Activated naive CD8-positive, alpha-beta T cell treated with anti-CD3 and anti-CD28 coated beads for 36 hours (primary cell): ENCODE results near the gene ERCC4. TPM values are rescaled to one million over a fixed set of nuclear protein-coding genes. Genes with fewer than 3 reads are reported as not detected.

Experiments used
- DNase-seq: peaks from one replicate; pipeline ENCODE4 v3.0.0; 2021
- H3K27ac Mint-ChIP-seq: one replicate; pipeline ENCODE4 v1.8.0; 2022; ENCODE audit warnings: mild to moderate bottlenecking, moderate library complexity, mixed read lengths
- H3K27me3 Mint-ChIP-seq: one replicate; pipeline ENCODE4 v1.8.0; 2022; ENCODE audit warnings: mild to moderate bottlenecking, mixed read lengths
- H3K36me3 Mint-ChIP-seq: one replicate; pipeline ENCODE4 v1.8.0; 2021; ENCODE audit warnings: mild to moderate bottlenecking, mixed read lengths
- H3K4me1 Mint-ChIP-seq: one replicate; pipeline ENCODE4 v1.8.0; 2021; ENCODE audit warnings: mixed read lengths
- H3K4me3 Mint-ChIP-seq: one replicate; pipeline ENCODE4 v1.8.0; 2022; ENCODE audit warnings: mild to moderate bottlenecking, moderate library complexity, mixed read lengths
- H3K9me3 Mint-ChIP-seq: one replicate; pipeline ENCODE4 v1.8.0; 2022; ENCODE audit warnings: mixed read lengths
- total RNA-seq, 2 experiments: library from RNA; stranded (reverse); gene quantifications; one replicate each; pipeline ENCODE4 v1.2.3, GENCODE V29; 2021

Gene ERCC4
- total RNA-seq, 2 experiments from 2014 or later: 14.0 to 16.3 TPM

- Mint-ChIP-seq H3K27ac (no peak overlapping the region), H3K4me3 (no peak overlapping the region), H3K4me1 (peaks cover 9% of the 10 kb centered on the region), H3K27me3 (no peaks in the 10 kb centered on the region), H3K9me3 (no peaks in the 10 kb centered on the region), H3K36me3 (peaks cover 3% of the 10 kb centered on the region)
- no peak for DNase-seq
Observed at GRCh38 chr16:13926464-13926863, 6.5 kb downstream of the ERCC4 start.

- H3K27me3 Mint-ChIP-seq: no peaks in the 10 kb centered on the region
- no peak overlapping the region for H3K4me3 Mint-ChIP-seq
Observed at GRCh38 chr16:13926891-13927290, 6.9 kb downstream of the ERCC4 start.

GRCh38 chr16:13928646-13929045 lies 8.7 kb downstream of the ERCC4 start:
- no peaks in the 10 kb centered on the region for H3K27me3 Mint-ChIP-seq
- H3K36me3 Mint-ChIP-seq: peaks cover 6% of the 10 kb centered on the region
- H3K4me1 Mint-ChIP-seq: peaks cover 9% of the 10 kb centered on the region
- no peak overlapping the region for H3K4me3 Mint-ChIP-seq
- H3K9me3 Mint-ChIP-seq: no peaks in the 10 kb centered on the region
- no peak for DNase-seq
- H3K27ac Mint-ChIP-seq: no peak overlapping the region

More at GRCh38 chr16:13926891-13927290, 6.9 kb downstream of the ERCC4 start:
- DNase-seq: no peak
- Mint-ChIP-seq H3K9me3 (no peaks in the 10 kb centered on the region), H3K27ac (no peak overlapping the region), H3K4me1 (peaks cover 7% of the 10 kb centered on the region), H3K36me3 (peaks cover 3% of the 10 kb centered on the region)

GRCh38 chr16:13931845-13932244 lies 11.9 kb downstream of the ERCC4 start:
- H3K9me3 Mint-ChIP-seq: no peaks in the 10 kb centered on the region
- H3K27me3 Mint-ChIP-seq: no peaks in the 10 kb centered on the region
- H3K36me3 Mint-ChIP-seq: peaks cover 28% of the 10 kb centered on the region
- no peak overlapping the region for H3K27ac Mint-ChIP-seq
- no peak for DNase-seq
- no peak overlapping the region for H3K4me3 Mint-ChIP-seq
- H3K4me1 Mint-ChIP-seq: peaks cover 12% of the 10 kb centered on the region

GRCh38 chr16:13935408-13935807 lies 15.5 kb downstream of the ERCC4 start:
- H3K27me3 Mint-ChIP-seq: no peaks in the 10 kb centered on the region
- H3K27ac Mint-ChIP-seq: no peak overlapping the region
- no peaks in the 10 kb centered on the region for H3K9me3 Mint-ChIP-seq
- peaks cover 12% of the 10 kb centered on the region for H3K4me1 Mint-ChIP-seq
- no peak overlapping the region for H3K4me3 Mint-ChIP-seq
- peaks cover 35% of the 10 kb centered on the region for H3K36me3 Mint-ChIP-seq
- no peak for DNase-seq

GRCh38 chr16:13936155-13936554 lies 16.2 kb downstream of the ERCC4 start:
- no peaks in the 10 kb centered on the region for H3K9me3 Mint-ChIP-seq
- H3K4me3 Mint-ChIP-seq: no peak overlapping the region
- H3K27me3 Mint-ChIP-seq: no peaks in the 10 kb centered on the region
- H3K36me3 Mint-ChIP-seq: peaks cover 35% of the 10 kb centered on the region
- DNase-seq: no peak
- no peak overlapping the region for H3K27ac Mint-ChIP-seq
- peaks cover 12% of the 10 kb centered on the region for H3K4me1 Mint-ChIP-seq

- H3K27me3 Mint-ChIP-seq: no peaks in the 10 kb centered on the region
- H3K9me3 Mint-ChIP-seq: no peaks in the 10 kb centered on the region
- DNase-seq: no peak
- peaks cover 12% of the 10 kb centered on the region for H3K4me1 Mint-ChIP-seq
- no peak overlapping the region for H3K27ac Mint-ChIP-seq
- H3K4me3 Mint-ChIP-seq: no peak overlapping the region
- peaks cover 35% of the 10 kb centered on the region for H3K36me3 Mint-ChIP-seq
Observed at GRCh38 chr16:13936596-13937081, 16.7 kb downstream of the ERCC4 start.

- no peaks in the 10 kb centered on the region for H3K27me3 Mint-ChIP-seq
- H3K4me3 Mint-ChIP-seq: no peak overlapping the region
- no peak overlapping the region for H3K27ac Mint-ChIP-seq
- H3K36me3 Mint-ChIP-seq: peaks cover 31% of the 10 kb centered on the region
- no peaks in the 10 kb centered on the region for H3K9me3 Mint-ChIP-seq
- DNase-seq: no peak
- peaks cover 7% of the 10 kb centered on the region for H3K4me1 Mint-ChIP-seq
Observed at GRCh38 chr16:13937411-13937810, 17.5 kb downstream of the ERCC4 start.

GRCh38 chr16:13938480-13938879 lies 18.5 kb downstream of the ERCC4 start:
- Mint-ChIP-seq H3K9me3 (no peaks in the 10 kb centered on the region), H3K36me3 (peaks cover 35% of the 10 kb centered on the region), H3K4me3 (no peak overlapping the region), H3K4me1 (peaks cover 7% of the 10 kb centered on the region), H3K27me3 (no peaks in the 10 kb centered on the region), H3K27ac (no peak overlapping the region)
- DNase-seq: no peak

GRCh38 chr16:13939821-13940220 lies 19.9 kb downstream of the ERCC4 start:
- Mint-ChIP-seq H3K36me3 (peaks cover 29% of the 10 kb centered on the region), H3K27ac (no peak overlapping the region), H3K4me3 (no peak overlapping the region), H3K4me1 (peaks cover 7% of the 10 kb centered on the region), H3K9me3 (no peaks in the 10 kb centered on the region), H3K27me3 (no peaks in the 10 kb centered on the region)
- no peak for DNase-seq

GRCh38 chr16:13940397-13940933 lies 20.5 kb downstream of the ERCC4 start:
- H3K36me3 Mint-ChIP-seq: peaks cover 28% of the 10 kb centered on the region
- no peaks in the 10 kb centered on the region for H3K27me3 Mint-ChIP-seq
- no peaks in the 10 kb centered on the region for H3K9me3 Mint-ChIP-seq
- H3K4me1 Mint-ChIP-seq: peaks cover 7% of the 10 kb centered on the region
- H3K27ac Mint-ChIP-seq: no peak overlapping the region
- no peak overlapping the region for H3K4me3 Mint-ChIP-seq
- DNase-seq: no peak

GRCh38 chr16:13944816-13945215 lies 24.9 kb downstream of the ERCC4 start:
- Mint-ChIP-seq H3K27me3 (no peaks in the 10 kb centered on the region), H3K9me3 (no peaks in the 10 kb centered on the region), H3K36me3 (peaks cover 25% of the 10 kb centered on the region), H3K4me3 (no peak overlapping the region), H3K4me1 (no peaks in the 10 kb centered on the region), H3K27ac (no peak overlapping the region)
- DNase-seq: no peak

GRCh38 chr16:13945744-13946485 lies 26.0 kb downstream of the ERCC4 start:
- no peak overlapping the region for H3K4me3 Mint-ChIP-seq
- no peaks in the 10 kb centered on the region for H3K27me3 Mint-ChIP-seq
- no peak for DNase-seq
- H3K4me1 Mint-ChIP-seq: no peaks in the 10 kb centered on the region
- peaks cover 27% of the 10 kb centered on the region for H3K36me3 Mint-ChIP-seq
- no peaks in the 10 kb centered on the region for H3K9me3 Mint-ChIP-seq
- no peak overlapping the region for H3K27ac Mint-ChIP-seq

- no peak for DNase-seq
- Mint-ChIP-seq H3K27me3 (no peaks in the 10 kb centered on the region), H3K36me3 (peaks cover 26% of the 10 kb centered on the region), H3K4me3 (no peak overlapping the region), H3K27ac (no peak overlapping the region), H3K9me3 (no peaks in the 10 kb centered on the region), H3K4me1 (no peaks in the 10 kb centered on the region)
Observed at GRCh38 chr16:13948086-13948485, 28.1 kb downstream of the ERCC4 start.

GRCh38 chr16:13950821-13951547 lies 31.0 kb downstream of the ERCC4 start:
- H3K4me3 Mint-ChIP-seq: no peak overlapping the region
- H3K4me1 Mint-ChIP-seq: no peaks in the 10 kb centered on the region

More at GRCh38 chr16:13950821-13951547, 31.0 kb downstream of the ERCC4 start:
- DNase-seq: no peak
- Mint-ChIP-seq H3K27ac (no peak overlapping the region), H3K27me3 (peaks cover 9% of the 10 kb centered on the region), H3K9me3 (no peaks in the 10 kb centered on the region), H3K36me3 (peaks cover 16% of the 10 kb centered on the region)
